Right atrium auricular region (tissue), 2 donors: ENCODE data around the gene MMS19. TPM values are rescaled to one million over a fixed set of nuclear protein-coding genes. Genes with fewer than 3 reads are reported as not detected.

ENCODE experiments used
- DNase-seq: peaks from one replicate; pipeline ENCODE4 v3.0.0-alpha.2; 2019; ENCODE audit warnings: low spot score
- H3K27ac ChIP-seq, 2 donors: fragments of 200-600 bp; sonication (generic); 1 replicate in 1 of 2; 2 replicates in 1 of 2; pipeline ENCODE4 v1.5.1; 2016 to 2019
- H3K27me3 ChIP-seq, 2 donors: fragments of 200-600 bp; sonication (generic); one replicate each; pipeline versions ENCODE4 v1.5.1 to v1.6.0; 2017 to 2019
- H3K36me3 ChIP-seq: fragments of 200-600 bp; sonication (generic); one replicate; pipeline ENCODE4 v1.5.1; 2016
- H3K4me1 ChIP-seq, 2 donors: fragments of 200-600 bp; sonication (generic); one replicate each; pipeline versions ENCODE4 v1.5.1 to v1.6.0; 2017 to 2019
- H3K4me3 ChIP-seq, 2 donors: fragments of 200-600 bp; sonication (generic); 1 replicate in 1 of 2; 2 replicates in 1 of 2; pipeline ENCODE4 v1.5.1; 2017 to 2019; ENCODE audit warnings: mild to moderate bottlenecking in 1 of 2, moderate library complexity in 1 of 2
- H3K9me3 ChIP-seq, 2 donors: fragments of 200-600 bp; sonication (generic); one replicate each; pipeline ENCODE4 v1.5.1; 2019
- total RNA-seq, 2 donors: library from RNA; depleted of rRNA; stranded (reverse); fragments of >200 nt; gene quantifications; one replicate each; pipeline ENCODE4 v1.1.0, GENCODE V29; 2016
- TF ChIP-seq, protein P1 (sequence below), 2 donors: fragments of 200-600 bp; sonication (generic); IDR thresholded peaks; one replicate each; pipeline ENCODE4 v1.5.1; 2019; ENCODE audit warnings: antibody characterized with exemption in 2 of 2

MMS19 gene, protein sequence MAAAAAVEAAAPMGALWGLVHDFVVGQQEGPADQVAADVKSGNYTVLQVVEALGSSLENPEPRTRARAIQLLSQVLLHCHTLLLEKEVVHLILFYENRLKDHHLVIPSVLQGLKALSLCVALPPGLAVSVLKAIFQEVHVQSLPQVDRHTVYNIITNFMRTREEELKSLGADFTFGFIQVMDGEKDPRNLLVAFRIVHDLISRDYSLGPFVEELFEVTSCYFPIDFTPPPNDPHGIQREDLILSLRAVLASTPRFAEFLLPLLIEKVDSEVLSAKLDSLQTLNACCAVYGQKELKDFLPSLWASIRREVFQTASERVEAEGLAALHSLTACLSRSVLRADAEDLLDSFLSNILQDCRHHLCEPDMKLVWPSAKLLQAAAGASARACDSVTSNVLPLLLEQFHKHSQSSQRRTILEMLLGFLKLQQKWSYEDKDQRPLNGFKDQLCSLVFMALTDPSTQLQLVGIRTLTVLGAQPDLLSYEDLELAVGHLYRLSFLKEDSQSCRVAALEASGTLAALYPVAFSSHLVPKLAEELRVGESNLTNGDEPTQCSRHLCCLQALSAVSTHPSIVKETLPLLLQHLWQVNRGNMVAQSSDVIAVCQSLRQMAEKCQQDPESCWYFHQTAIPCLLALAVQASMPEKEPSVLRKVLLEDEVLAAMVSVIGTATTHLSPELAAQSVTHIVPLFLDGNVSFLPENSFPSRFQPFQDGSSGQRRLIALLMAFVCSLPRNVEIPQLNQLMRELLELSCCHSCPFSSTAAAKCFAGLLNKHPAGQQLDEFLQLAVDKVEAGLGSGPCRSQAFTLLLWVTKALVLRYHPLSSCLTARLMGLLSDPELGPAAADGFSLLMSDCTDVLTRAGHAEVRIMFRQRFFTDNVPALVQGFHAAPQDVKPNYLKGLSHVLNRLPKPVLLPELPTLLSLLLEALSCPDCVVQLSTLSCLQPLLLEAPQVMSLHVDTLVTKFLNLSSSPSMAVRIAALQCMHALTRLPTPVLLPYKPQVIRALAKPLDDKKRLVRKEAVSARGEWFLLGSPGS
- 10 to 100 TPM; 48.0 to 51.8 TPM for total RNA-seq

DNA sequence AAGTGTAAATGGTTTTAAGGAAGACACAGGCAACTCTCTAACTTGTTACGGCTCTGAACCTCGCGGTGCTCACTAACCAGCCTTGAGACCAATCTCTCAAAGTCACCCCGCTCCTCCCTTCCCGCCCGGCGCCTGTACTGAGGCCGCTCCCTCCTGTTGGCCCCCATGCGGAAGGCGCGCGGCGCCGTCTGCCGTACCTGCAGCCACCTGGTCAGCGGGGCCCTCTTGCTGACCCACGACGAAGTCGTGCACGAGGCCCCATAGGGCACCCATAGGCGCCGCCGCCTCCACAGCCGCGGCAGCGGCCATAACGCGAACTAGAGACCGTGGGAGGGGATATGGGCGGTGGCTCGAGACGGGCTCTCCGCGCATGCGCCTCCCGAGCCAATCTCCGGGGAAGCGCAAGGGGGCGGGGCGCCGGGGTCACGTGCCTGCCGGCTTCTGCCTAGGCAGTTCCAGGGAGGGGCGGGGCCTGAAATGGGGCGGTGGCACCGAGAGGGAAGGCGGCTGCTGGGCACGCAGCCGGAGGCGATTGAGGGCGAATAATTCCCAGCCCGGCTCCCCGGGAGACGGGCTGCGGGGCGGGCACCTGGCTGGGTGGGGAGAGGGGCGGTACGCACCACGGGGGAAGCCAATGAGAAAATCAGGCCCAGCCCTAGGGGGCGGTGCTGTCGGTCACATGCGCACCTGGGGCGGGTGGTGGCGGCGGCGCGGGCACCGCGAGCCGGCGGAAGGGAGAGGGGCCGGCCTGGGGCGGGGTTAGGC lies at the start of gene MMS19:
Gene MMS19, minus strand, starts transcription at position 347 of the 765 bp plus-strand sequence. Its CDS starts 38 bp downstream, at position 309.
- Histone ChIP-seq H3K9me3 (no peaks in the 10 kb centered on the region), H3K4me3 (peak within 1 kb of the TSS; percentile 86 to 88), H3K4me1 (peaks cover 0 to 49% of the 10 kb centered on the region in 2 donors), H3K27ac (peak within 1 kb of the TSS; percentile 96 to 97), H3K27me3 (no peaks in the 10 kb centered on the region), H3K36me3 (no peaks in the 10 kb centered on the region)
- DNase-seq, result peak; percentile 99
- TF ChIP-seq, protein P1, sequence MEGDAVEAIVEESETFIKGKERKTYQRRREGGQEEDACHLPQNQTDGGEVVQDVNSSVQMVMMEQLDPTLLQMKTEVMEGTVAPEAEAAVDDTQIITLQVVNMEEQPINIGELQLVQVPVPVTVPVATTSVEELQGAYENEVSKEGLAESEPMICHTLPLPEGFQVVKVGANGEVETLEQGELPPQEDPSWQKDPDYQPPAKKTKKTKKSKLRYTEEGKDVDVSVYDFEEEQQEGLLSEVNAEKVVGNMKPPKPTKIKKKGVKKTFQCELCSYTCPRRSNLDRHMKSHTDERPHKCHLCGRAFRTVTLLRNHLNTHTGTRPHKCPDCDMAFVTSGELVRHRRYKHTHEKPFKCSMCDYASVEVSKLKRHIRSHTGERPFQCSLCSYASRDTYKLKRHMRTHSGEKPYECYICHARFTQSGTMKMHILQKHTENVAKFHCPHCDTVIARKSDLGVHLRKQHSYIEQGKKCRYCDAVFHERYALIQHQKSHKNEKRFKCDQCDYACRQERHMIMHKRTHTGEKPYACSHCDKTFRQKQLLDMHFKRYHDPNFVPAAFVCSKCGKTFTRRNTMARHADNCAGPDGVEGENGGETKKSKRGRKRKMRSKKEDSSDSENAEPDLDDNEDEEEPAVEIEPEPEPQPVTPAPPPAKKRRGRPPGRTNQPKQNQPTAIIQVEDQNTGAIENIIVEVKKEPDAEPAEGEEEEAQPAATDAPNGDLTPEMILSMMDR (IDR thresholded peaks at IDR 0.05), result no peak

DNA sequence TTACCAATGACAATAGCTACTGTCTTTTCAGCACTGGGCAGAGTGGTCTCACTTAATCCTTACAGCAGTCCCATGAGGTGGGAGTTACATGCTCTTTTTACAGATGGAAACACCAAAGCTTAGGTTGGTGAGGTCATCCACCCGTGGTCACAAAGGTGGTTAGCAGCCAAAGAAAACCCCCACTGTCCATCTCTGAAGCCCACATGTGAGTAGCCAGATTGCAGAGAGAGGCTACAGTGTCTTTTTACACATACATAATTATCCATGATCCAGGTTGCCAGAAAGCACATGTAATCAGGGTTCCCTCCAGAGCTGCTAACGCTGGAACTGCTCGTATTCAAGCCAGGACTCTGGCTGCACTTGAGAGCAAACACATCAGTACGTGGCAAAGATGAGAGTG lies 49.7 kb upstream of the MMS19 start:
- Histone ChIP-seq H3K4me3 (no peak overlapping the region), H3K9me3 (no peaks in the 10 kb centered on the region), H3K27me3 (no peaks in the 10 kb centered on the region), H3K36me3 (no peaks in the 10 kb centered on the region), H3K4me1 (peaks cover 0 to 53% of the 10 kb centered on the region in 2 donors), H3K27ac (peak overlapping the region in 1 of 2 donors; percentile 13)
- TF ChIP-seq, protein P1 (IDR thresholded peaks at IDR 0.05), result no peak
- no peak for DNase-seq

DNA sequence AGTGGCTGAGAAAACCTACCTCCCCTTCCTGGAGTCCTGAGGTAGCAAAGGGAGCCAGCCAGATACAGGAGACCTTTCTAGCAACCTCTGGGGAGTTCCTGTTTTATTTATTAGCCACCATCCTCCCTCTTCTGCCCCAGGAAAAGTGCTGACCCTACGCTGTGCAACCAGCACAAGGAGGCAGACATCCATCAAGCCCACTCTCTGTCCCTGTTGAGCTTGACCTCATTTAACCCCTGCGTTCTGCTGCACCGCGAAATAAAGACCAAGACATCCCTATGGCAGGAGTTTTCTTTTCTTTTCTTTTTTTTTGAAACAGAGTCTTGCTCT lies 49.0 kb upstream of the MMS19 start:
- TF ChIP-seq, protein P1 (IDR thresholded peaks at IDR 0.05), result no peak

DNA sequence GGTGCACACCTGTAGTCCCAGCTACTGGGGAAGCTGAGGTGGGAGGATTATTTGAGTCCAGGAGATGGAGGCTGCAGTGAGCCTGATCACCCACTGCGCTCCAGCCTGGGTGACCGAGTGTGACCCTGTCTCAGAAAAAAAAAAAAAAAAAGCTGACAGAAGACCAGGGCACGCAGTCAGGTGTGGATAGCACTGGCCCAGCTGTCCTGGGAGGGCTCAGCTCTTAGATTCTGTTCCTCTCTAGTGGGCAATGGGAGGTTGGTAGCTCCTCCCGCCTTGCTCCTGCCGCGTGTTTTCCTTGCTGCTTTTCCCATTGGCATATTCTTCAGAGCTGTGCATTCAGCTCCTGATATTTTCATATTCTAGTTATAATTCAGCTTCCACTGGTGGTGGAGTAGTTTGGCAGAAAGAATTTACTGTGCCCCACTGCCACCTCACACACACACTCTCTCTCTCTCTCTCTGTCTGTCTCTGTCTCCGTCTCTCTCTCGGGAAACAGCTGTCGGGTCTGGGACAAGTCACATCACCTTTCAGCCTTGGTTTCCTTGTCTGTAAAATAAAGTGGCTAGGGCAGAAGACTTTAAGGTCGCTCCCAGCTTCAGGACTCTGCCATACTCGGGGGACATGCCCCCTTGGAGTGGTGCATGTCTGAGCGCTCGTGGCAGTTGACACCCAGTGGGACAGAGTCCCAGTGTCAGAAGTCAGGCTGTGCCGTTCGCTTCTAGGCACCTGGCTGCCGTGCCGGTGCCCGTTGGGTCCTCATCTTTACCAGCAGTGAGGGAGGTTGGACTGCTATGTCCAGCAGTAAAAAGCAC lies 48.4 kb upstream of the MMS19 start:
- H3K4me3 ChIP-seq, result no peak overlapping the region
- peaks cover 0 to 66% of the 10 kb centered on the region in 2 donors for H3K4me1 ChIP-seq
- TF ChIP-seq, protein P1 (IDR thresholded peaks at IDR 0.05), result no peak
- no peaks in the 10 kb centered on the region for H3K9me3 ChIP-seq
- no peaks in the 10 kb centered on the region for H3K36me3 ChIP-seq
- H3K27me3 ChIP-seq, result no peaks in the 10 kb centered on the region
- no peak for DNase-seq
- H3K27ac ChIP-seq, result no peak overlapping the region

More for the DNA sequence above, 49.0 kb upstream of the MMS19 start:
- H3K4me3 ChIP-seq, result no peak overlapping the region
- no peaks in the 10 kb centered on the region for H3K27me3 ChIP-seq
- H3K9me3 ChIP-seq, result no peaks in the 10 kb centered on the region
- H3K36me3 ChIP-seq, result no peaks in the 10 kb centered on the region
- no peak for DNase-seq
- no peak overlapping the region for H3K27ac ChIP-seq
- peaks cover 0 to 60% of the 10 kb centered on the region in 2 donors for H3K4me1 ChIP-seq
